T-cell (primary cell): Measurements from ENCODE around the gene YIF1B. TPM values are rescaled to one million over a fixed set of nuclear protein-coding genes. Genes with fewer than 3 reads are reported as not detected.

Experiments used
- ATAC-seq, 4 experiments: fragments of 200-7000 bp in 3 of 4; fragments of 150-1000 bp in 1 of 4; cut with Tn5 transposase; replicated peaks in 1 of 4; 1 replicate in 3 of 4; 2 replicates in 1 of 4; pipeline ENCODE4 v1.10.0; 2021; ENCODE audit warnings: moderate library complexity in 3 of 4, mild to moderate bottlenecking in 2 of 4, moderate number of reproducible peaks in 1 of 4
- CTCF ChIA-PET, 2 donors: fragments of 300-600 bp; sonication (Branson Sonifier 250); formaldehyde crosslinking; loops; one replicate each; lab custom pipeline; 2022; ENCODE audit warnings: antibody characterized with exemption in 2 of 2; lab: Charles Lee
- POLR2A ChIA-PET, 2 donors: fragments of 300-600 bp; sonication (Branson Sonifier 250); formaldehyde crosslinking; loops; one replicate each; lab custom pipeline; 2022; ENCODE audit warnings: antibody characterized with exemption in 2 of 2; lab: Charles Lee
- DNase-seq, 35 experiments: peaks; one replicate each; pipeline versions ENCODE4 v3.0.0 to v3.0.0-alpha.2; 2013 to 2023
- H3K27ac ChIP-seq: one replicate; pipeline ENCODE4 v1.5.1; 2013; ENCODE audit warnings: low read length
- H3K27me3 ChIP-seq, 2 experiments: replicated peaks in 1 of 2; 1 replicate in 1 of 2; 2 replicates in 1 of 2; pipeline versions ENCODE4 v1.6.1 to v1.7.0; 2013; ENCODE audit warnings: low read length in 1 of 2, mixed read lengths in 1 of 2; ENCODE audit not compliant: control insufficient read depth in 2 of 2, insufficient read depth in 2 of 2; ENCODE audit errors: extremely low read depth in 1 of 2
- H3K36me3 ChIP-seq, 2 donors: 1 replicate in 1 of 2; 2 replicates in 1 of 2; pipeline versions ENCODE4 v1.6.1 to v1.7.0; 2013; ENCODE audit warnings: low read length in 1 of 2; ENCODE audit not compliant: control insufficient read depth in 2 of 2, insufficient read depth in 1 of 2; ENCODE audit errors: extremely low read depth in 1 of 2
- H3K4me1 ChIP-seq, 2 experiments: 1 replicate in 1 of 2; 2 replicates in 1 of 2; pipeline versions ENCODE4 v1.6.1 to v1.7.0; 2013; ENCODE audit warnings: low read length in 2 of 2, mixed read lengths in 1 of 2; ENCODE audit not compliant: insufficient read depth in 2 of 2, control insufficient read depth in 1 of 2; ENCODE audit errors: extremely low read depth in 1 of 2
- H3K4me3 ChIP-seq, 2 donors: 1 replicate in 1 of 2; 2 replicates in 1 of 2; pipeline versions ENCODE4 v1.5.1 to v1.7.0; 2013; ENCODE audit warnings: mild to moderate bottlenecking in 2 of 2, low read length in 1 of 2, moderate library complexity in 1 of 2; ENCODE audit not compliant: control insufficient read depth in 1 of 2; ENCODE audit errors: extremely low read depth in 1 of 2
- H3K9me3 ChIP-seq: 2 replicates; pipeline ENCODE4 v1.7.0; 2013
- H3K27ac Mint-ChIP-seq, 2 donors: one replicate each; pipeline ENCODE4 v1.8.0; 2020 to 2021; ENCODE audit warnings: mild to moderate bottlenecking in 2 of 2, mixed read lengths in 2 of 2
- H3K27me3 Mint-ChIP-seq, 2 donors: one replicate each; pipeline ENCODE4 v1.8.0; 2021 to 2022; ENCODE audit warnings: mixed read lengths in 2 of 2
- H3K36me3 Mint-ChIP-seq: one replicate; pipeline ENCODE4 v1.8.0; 2021; ENCODE audit warnings: mixed read lengths
- H3K4me1 Mint-ChIP-seq, 3 donors: one replicate each; pipeline ENCODE4 v1.8.0; 2020 to 2022; ENCODE audit warnings: mixed read lengths in 3 of 3, mild to moderate bottlenecking in 1 of 3
- H3K4me3 Mint-ChIP-seq, 3 donors: one replicate each; pipeline ENCODE4 v1.8.0; 2020 to 2022; ENCODE audit warnings: mild to moderate bottlenecking in 3 of 3, mixed read lengths in 3 of 3, moderate library complexity in 3 of 3
- H3K9me3 Mint-ChIP-seq, 3 donors: one replicate each; pipeline ENCODE4 v1.8.0; 2020 to 2022; ENCODE audit warnings: mixed read lengths in 3 of 3
- WGBS: methylation state at CpG from one replicate; pipeline ENCODE4 v1.1.5; 2013; ENCODE audit warnings: missing lambda C conversion rate; ENCODE audit not compliant: insufficient coverage; 5-methylcytosine and 5-hydroxymethylcytosine counted together
- total RNA-seq, 35 experiments: library from RNA in 6 of 35; stranded (reverse) in 6 of 35; fragments of 120-200 nt in 1 of 35; gene quantifications; one replicate each; pipeline versions ENCODE4 v1.2.1 to v1.2.4 and lab custom pipeline; 2013 to 2026

The YIF1B gene
- total RNA-seq, 5 donors from 2014 or later (not counting 1 experiment from before 2014, with no cell fraction given): 28.1 to 39.1 (median 34.1) TPM

- Histone ChIP-seq H3K4me1 (no peaks in the 10 kb centered on the region), H3K36me3 (peaks cover 11 to 18% of the 10 kb centered on the region in 2 donors), H3K4me3 (no peak overlapping the region), H3K27ac (no peak overlapping the region), H3K9me3 (no peaks in the 10 kb centered on the region), H3K27me3 (no peaks in the 10 kb centered on the region)
- ATAC-seq (no peak), DNase-seq (no peak)
- H3K27me3 Mint-ChIP-seq: no peaks in the 10 kb centered on the region
- H3K36me3 Mint-ChIP-seq: peaks cover 44% of the 10 kb centered on the region
- WGBS: 95% methylated on average over 11 of the region's 16 CpGs
- no peaks in the 10 kb centered on the region for H3K9me3 Mint-ChIP-seq
- ChIA-PET CTCF (no interaction called here), POLR2A (no interaction called here)
- no peaks in the 10 kb centered on the region for H3K4me1 Mint-ChIP-seq
- H3K4me3 Mint-ChIP-seq: no peak overlapping the region
- no peak overlapping the region for H3K27ac Mint-ChIP-seq
Measured at GRCh38 chr19:38288123-38288855, 27.5 kb downstream of the YIF1B start.

- Histone ChIP-seq H3K27ac (no peak overlapping the region), H3K4me3 (no peak overlapping the region), H3K27me3 (no peaks in the 10 kb centered on the region), H3K9me3 (no peaks in the 10 kb centered on the region), H3K4me1 (peaks cover 0 to 1% of the 10 kb centered on the region in 2 experiments), H3K36me3 (peaks cover 11 to 15% of the 10 kb centered on the region in 2 donors)
- Mint-ChIP-seq H3K4me1 (peaks cover under 1% of the 10 kb centered on the region in 3 donors), H3K27ac (no peak overlapping the region), H3K27me3 (no peaks in the 10 kb centered on the region), H3K36me3 (peaks cover 41% of the 10 kb centered on the region), H3K4me3 (no peak overlapping the region), H3K9me3 (no peaks in the 10 kb centered on the region)
- WGBS: 80% methylated on average over 8 of the region's 9 CpGs
- ATAC-seq (no peak), DNase-seq (peak in 1 of 35 experiments; percentile 20)
- ChIA-PET CTCF (no interaction called here), POLR2A (no interaction called here)
Measured at GRCh38 chr19:38287604-38288003, 28.1 kb downstream of the YIF1B start.

GRCh38 chr19:38285567-38285966, 30.2 kb downstream of the YIF1B start:
- H3K36me3 ChIP-seq: peaks cover 6 to 11% of the 10 kb centered on the region in 2 donors
- no peaks in the 10 kb centered on the region for H3K9me3 ChIP-seq
- WGBS: no CpG with 5 or more reads among the region's 5 CpGs
- DNase-seq (no peak), ATAC-seq (no peak)
- Mint-ChIP-seq H3K36me3 (peaks cover 25% of the 10 kb centered on the region), H3K4me3 (no peak overlapping the region), H3K4me1 (peaks cover 11 to 13% (median 11%) of the 10 kb centered on the region in 3 donors), H3K27ac (no peak overlapping the region), H3K9me3 (no peaks in the 10 kb centered on the region), H3K27me3 (no peaks in the 10 kb centered on the region)
- H3K27me3 ChIP-seq: no peaks in the 10 kb centered on the region
- ChIA-PET CTCF (no interaction called here), POLR2A (no interaction called here)
- H3K27ac ChIP-seq: no peak overlapping the region
- H3K4me1 ChIP-seq: peaks cover 2 to 6% of the 10 kb centered on the region in 2 experiments
- H3K4me3 ChIP-seq: no peak overlapping the region

- Histone ChIP-seq H3K36me3 (peaks cover 0 to 5% of the 10 kb centered on the region in 2 donors), H3K4me1 (peaks cover 2 to 6% of the 10 kb centered on the region in 2 experiments), H3K27ac (no peak overlapping the region), H3K27me3 (no peaks in the 10 kb centered on the region), H3K4me3 (no peak overlapping the region), H3K9me3 (no peaks in the 10 kb centered on the region)
- H3K4me1 Mint-ChIP-seq: peaks cover 11 to 13% (median 11%) of the 10 kb centered on the region in 3 donors
- ATAC-seq (no peak), DNase-seq (no peak)
- no peak overlapping the region for H3K4me3 Mint-ChIP-seq
- WGBS: 65% methylated on average over 5 of the region's 7 CpGs
- no peak overlapping the region for H3K27ac Mint-ChIP-seq
- no peaks in the 10 kb centered on the region for H3K27me3 Mint-ChIP-seq
- POLR2A ChIA-PET: no interaction called here
- H3K9me3 Mint-ChIP-seq: no peaks in the 10 kb centered on the region
- H3K36me3 Mint-ChIP-seq: peaks cover 20% of the 10 kb centered on the region
- CTCF ChIA-PET: no interaction called here
Measured at GRCh38 chr19:38284422-38284821, 31.3 kb downstream of the YIF1B start.

- Histone ChIP-seq H3K9me3 (no peaks in the 10 kb centered on the region), H3K4me1 (peaks cover 2 to 6% of the 10 kb centered on the region in 2 experiments), H3K27me3 (no peaks in the 10 kb centered on the region), H3K36me3 (no peaks in the 10 kb centered on the region), H3K27ac (no peak overlapping the region), H3K4me3 (no peak overlapping the region)
- Mint-ChIP-seq H3K36me3 (peaks cover 19% of the 10 kb centered on the region), H3K27me3 (no peaks in the 10 kb centered on the region), H3K27ac (no peak overlapping the region), H3K4me3 (no peak overlapping the region), H3K4me1 (peaks cover 11 to 13% (median 11%) of the 10 kb centered on the region in 3 donors), H3K9me3 (no peaks in the 10 kb centered on the region)
- CTCF ChIA-PET: no interaction called here
- 92% methylated on average over 7 of the region's 8 CpGs for WGBS
- ATAC-seq: no peak
- POLR2A ChIA-PET: no interaction called here
- DNase-seq: no peak
Measured at GRCh38 chr19:38283271-38283670, 32.5 kb downstream of the YIF1B start.

- H3K27ac Mint-ChIP-seq: peak overlapping the region; percentile 7 to 22
- peaks cover 11 to 13% (median 11%) of the 10 kb centered on the region in 3 donors for H3K4me1 Mint-ChIP-seq
- DNase-seq (peak in 1 of 35 experiments; percentile 33), ATAC-seq (peak in 2 of 4 experiments; percentile 47 to 85)
- no peaks in the 10 kb centered on the region for H3K27me3 Mint-ChIP-seq
- Histone ChIP-seq H3K36me3 (no peaks in the 10 kb centered on the region), H3K27ac (no peak overlapping the region), H3K27me3 (no peaks in the 10 kb centered on the region), H3K9me3 (no peaks in the 10 kb centered on the region), H3K4me1 (peaks cover 2 to 6% of the 10 kb centered on the region in 2 experiments), H3K4me3 (no peak overlapping the region)
- CTCF ChIA-PET: interaction anchor here in 1 of 2 donors (0.6 kb wide), 1 partner anchor 229 kb away, joined by 3 read pairs; no protein-coding TSS in a partner anchor
- H3K9me3 Mint-ChIP-seq: no peaks in the 10 kb centered on the region
- WGBS: 20% methylated on average over 1 of the region's 7 CpGs
- peaks cover 14% of the 10 kb centered on the region for H3K36me3 Mint-ChIP-seq
- POLR2A ChIA-PET: no interaction called here
- no peak overlapping the region for H3K4me3 Mint-ChIP-seq
Measured at GRCh38 chr19:38281811-38282566, 33.8 kb downstream of the YIF1B start.
